T-helper 9 cell (primary cell): ENCODE results near the gene CNP.
"Not testable (repeated sequence)": the region's sequence is repeated elsewhere in the genome, so short reads cannot be mapped to it uniquely, and the experiment has no call there.

Source experiments
- DNase-seq: peaks from one replicate; pipeline ENCODE4 v3.0.0-alpha.2; 2020
- total RNA-seq, 2 donors: gene quantifications; one replicate each; lab custom pipeline; 2026; lab: John Stamatoyannopoulos, UW

CNP gene
- total RNA-seq: 20.3 to 48.0 reads per million in 2 donors

DNA sequence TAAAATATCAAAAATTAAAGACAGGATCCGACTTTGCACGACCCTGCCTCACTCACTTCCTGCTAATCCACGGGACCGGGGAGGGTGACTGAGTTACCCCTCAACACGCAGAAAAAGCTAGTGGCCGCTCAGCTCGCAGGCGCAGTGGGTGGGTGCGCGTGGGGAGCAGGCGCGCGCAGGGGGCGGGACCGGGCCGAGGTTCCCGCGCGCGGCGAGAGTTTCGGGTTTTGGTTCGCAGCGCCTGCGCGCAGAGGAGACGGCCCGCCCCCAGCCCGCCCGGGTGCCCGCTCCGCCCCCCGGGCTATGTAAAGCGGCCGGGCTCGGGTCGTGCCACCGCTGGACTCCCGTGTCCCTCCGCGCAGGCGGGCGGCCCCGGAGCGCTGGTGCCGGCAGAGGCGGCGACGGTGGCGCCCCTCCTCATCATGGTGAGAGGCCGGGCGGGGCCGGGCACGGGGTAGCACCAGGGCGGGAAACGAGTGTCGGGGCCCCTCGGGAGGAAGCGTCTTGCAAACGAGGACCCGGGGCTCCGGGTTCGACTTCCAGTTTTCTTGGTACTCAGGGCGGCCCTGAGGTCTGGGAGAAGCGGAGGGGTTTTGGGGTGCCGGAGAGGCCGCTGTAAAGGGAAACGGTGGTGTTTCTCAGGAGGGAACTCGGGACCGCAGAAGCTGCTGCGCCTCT, at the start of gene CNP:
TSS of gene CNP (plus strand) at position 333 of the 678 bp plus-strand sequence. CDS start at position 423, 90 bp downstream.
- DNase-seq: peak; percentile 88

DNA sequence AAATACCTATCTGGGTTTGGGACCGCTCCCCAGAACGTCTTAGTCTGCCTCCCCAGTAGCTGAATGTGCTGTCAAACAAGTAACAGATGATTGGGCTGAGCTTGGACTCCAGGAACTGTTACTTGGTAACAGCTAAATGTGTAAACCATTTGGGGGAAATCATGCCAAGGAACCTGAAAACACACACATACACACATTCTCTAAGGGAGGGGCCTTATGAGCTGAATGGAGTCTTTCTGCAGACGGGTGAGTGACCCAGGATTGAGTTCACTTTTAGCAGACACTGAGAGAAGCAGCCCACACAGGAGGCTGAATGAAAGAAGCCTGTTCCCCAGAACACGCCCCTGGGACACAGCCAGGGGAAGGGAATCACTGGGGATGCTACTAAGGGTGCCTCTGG, 49.4 kb upstream of the CNP start:
- no peak for DNase-seq

DNA sequence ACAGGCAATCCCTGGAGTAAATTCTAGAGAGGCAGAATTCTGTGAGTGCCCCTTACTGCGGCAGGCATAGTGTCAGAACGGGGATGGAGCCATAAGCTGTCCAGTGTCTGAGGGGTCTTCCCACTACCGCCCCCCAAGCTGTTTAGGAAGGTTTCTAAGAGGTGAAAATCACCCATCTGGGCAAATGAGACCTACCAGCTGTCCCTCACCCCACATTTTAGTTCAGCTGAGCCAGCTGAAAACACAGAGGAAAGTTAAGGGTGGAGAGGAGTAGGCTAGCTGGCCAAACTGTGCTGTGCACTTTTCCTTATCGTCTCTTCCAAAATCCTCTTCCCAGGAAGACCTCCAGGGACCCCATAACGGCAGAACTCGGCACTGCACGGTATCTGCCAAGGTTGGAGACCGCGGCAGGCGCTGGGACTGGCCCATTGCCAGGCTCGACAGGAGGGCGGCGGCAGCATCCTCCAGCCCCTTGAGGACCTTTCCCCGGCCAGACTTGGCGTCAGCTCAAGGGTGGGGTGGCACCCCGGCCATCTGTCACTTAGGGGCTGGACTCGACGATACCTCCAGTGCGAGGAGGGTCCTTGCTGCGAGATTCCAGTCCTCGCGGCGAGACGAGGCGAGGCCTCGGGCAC, 48.8 kb upstream of the CNP start:
- peak; percentile 45 for DNase-seq

- DNase-seq: peak; percentile 90
Measured at GRCh38 chr17:41918314-41919164, 48.1 kb upstream of the CNP start, which contains the start of gene ACLY. ACLY (minus strand) TSS chr17:41918951; CDS start chr17:41913873, 5,078 bp downstream.

DNA sequence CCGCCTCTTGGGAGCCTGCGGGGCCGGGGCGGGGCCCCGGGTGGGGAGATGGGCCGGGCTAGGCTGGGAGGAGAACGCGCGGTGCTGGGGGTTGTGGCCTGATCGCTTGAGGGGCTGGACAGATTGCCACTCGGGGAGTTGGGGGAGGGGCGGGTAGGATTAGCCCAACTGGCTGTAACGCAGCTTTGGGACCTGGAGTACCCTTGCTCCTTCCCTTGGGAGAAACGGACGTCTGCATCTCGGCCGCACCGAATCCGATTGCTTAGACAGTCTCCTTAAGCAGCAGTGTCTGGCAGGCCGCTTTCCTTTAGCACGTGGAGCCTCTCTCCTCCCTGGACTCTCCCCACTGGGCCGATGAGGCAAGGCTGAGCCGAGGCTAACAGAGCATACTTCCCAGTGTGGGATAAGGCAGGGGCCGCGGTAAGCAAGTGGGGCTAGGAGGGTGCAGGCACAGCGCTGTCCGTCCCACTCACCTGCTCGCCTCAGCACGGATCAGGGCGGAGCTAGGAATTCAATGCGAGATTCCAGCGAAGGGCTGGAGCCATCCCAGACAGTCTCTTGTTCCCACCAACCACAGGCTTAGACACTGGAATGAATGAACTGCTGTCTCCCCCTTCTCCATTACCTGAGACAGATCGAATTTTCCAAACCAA, 47.3 kb upstream of the CNP start:
- DNase-seq: no peak

GRCh38 chr17:41919840-41920579, 46.6 kb upstream of the CNP start:
- DNase-seq: no peak

- no peak for DNase-seq
Measured at GRCh38 chr17:41920580-41920955, 46.0 kb upstream of the CNP start.

DNA sequence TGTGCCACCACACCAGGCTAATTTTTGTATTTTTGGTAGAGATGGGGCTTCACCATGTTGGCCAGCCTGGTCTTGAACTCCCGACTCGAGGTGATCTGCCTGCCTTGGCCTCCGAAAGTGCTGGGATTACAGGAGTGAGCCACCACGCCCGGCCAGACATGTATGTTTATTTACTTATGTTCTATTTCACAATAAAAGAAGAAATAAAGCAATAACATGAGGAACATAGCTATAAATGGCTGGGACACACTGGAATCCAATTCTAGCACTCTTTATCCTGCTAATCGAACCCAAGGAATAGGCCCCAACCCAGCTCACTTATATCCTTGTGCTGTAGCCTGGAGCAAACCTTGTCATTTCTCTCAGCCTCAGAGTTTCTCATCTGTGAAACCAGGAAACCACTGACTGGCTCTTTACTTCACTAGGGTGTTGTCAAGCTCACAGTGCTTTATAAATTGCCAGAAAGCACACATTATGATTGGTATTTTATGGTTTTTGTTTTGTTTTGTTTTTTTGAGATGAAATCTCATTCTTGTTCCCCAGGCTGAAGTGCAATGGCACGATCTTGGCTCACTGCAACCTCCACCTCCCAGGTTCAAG, 40.5 kb upstream of the CNP start:
- DNase-seq: no peak

DNA sequence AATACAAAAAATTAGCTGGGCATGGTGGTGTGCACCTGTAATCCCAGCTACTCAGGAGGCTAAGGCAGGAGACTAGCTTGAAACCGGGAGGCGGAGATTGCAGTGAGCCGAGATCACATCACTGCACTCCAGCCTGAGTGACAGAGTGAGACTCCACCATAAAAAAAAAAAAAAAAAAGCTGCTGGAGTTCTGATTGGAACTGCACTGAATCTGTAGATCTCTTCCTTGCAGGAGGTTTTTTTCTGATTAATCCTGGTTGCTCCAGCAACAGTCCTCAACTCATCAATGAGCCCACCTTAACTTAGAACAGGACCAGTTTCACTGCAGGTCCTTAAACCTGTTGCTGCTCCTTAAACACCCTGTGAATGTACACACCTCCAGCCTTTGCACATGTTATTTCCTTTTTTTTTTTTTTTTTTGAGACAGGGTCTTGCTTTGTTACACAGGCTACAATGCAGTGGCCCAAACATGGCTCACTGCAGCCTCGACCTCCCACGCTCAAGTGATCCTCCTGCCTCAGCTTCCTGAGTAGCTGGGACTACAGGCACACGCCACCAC, 37.8 kb upstream of the CNP start:
- no peak for DNase-seq

DNA sequence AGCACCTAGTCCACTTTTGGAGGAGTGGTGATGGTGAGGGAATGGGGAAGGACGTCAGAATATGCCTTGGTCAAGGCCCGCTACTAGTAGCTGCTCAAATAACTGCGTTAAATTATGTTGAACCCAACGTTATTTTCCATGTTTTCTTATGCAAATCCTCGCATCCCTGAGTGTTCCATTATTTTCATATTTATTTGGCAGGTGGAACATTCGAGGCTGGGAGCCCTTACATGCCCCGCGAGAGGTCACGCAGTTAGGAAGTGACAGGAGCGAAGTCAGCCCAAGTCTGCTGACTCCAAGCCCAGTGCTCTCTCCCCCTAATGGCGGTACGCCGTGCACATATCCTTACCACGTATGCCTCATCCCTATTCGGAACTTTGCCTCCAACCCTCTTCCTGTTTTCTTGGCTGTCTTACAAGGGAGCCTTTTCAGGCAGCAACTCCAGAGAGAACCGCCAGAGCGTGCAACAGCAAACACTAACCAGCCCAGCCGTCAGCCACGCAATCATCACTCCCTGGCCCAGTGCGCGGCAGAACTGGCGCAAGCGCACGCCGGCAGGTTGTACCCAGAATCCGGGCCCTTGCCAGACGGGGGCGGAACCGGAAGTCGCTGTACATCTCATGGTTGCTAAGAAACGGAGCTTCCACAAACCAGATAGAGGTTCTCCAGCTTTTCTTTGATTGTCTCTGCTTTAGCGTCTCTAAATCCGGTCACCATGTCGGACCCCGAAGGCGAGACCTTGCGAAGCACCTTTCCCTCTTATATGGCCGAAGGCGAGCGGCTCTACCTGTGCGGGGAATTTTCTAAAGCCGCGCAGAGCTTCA, 36.4 kb upstream of the CNP start, which contains the start of gene ODAD4:
TSS of gene ODAD4 (plus strand) at position 609 of the 824 bp plus-strand sequence. CDS start at position 716, 107 bp downstream.
- DNase-seq: peak; percentile 94

DNA sequence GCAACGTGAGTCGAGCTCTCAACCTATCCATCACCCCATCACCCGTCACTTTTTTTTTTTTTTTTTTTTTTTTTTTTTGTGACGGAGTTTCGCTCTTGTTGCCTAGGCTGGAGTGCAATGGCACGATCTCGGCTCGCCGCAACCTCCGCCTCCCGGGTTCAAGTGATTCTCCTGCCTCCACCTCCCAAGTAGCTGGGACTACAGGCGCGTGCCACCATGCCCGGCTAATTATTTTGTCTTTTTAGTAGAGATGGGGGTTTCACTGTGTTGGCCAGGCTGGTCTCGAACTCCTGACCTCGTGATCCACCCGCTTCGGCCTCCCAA, 35.8 kb upstream of the CNP start:
- DNase-seq: not testable (repeated sequence)

DNA sequence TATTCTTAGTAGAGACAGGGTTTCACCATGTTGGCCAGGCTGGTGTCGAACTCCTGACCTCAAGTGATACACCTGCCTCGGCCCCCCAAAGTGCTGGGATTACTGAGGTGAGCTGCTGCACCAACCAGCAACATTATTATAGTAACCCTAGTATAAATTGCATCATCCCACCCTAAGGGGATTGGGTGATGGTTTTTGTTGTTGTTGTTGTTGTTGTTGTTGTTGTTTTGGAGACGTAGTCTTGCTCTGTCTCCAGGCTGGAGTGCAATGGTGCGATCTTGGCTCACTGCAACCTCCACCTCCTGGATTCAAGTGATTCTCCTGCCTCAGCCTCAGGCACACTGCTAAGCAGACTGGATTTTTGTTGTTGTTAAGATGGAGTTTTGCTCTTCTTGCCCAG, 34.9 kb upstream of the CNP start:
- DNase-seq: not testable (repeated sequence)

DNA sequence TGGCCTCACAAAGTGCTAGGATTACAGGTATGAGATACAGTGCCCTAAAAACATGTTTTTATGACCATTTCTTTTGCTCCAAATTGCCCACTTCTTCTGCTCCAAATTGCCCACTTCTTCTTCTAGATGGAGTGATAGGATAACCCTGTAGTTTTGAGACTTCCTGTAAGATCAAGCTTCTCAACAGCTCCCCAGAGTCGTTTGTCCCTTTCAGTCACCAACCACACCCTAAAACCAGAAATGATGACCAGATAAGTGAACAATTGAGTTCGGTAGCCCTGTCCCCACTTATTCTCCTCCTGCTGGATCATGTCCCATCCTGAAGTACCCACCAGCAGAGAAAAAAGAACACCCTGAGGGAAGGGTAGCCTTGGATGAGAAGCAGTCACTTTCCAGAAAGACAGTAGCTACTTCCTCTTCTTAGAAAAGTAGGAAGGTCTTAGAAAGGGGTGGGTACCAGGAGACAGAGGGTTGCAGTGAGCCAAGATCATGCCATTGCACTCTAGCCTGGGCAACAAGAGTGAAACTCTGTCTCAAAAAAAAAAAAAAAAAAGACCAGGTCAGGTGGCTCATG, 33.7 kb upstream of the CNP start:
- DNase-seq: no peak

- DNase-seq: no peak
Measured at GRCh38 chr17:41935641-41936040, 31.0 kb upstream of the CNP start.

GRCh38 chr17:41937970-41938954, 28.3 kb upstream of the CNP start:
- DNase-seq: no peak

GRCh38 chr17:41939044-41939692, 27.4 kb upstream of the CNP start:
- DNase-seq: no peak

- no peak for DNase-seq
Measured at GRCh38 chr17:41939693-41940090, 26.9 kb upstream of the CNP start.

DNA sequence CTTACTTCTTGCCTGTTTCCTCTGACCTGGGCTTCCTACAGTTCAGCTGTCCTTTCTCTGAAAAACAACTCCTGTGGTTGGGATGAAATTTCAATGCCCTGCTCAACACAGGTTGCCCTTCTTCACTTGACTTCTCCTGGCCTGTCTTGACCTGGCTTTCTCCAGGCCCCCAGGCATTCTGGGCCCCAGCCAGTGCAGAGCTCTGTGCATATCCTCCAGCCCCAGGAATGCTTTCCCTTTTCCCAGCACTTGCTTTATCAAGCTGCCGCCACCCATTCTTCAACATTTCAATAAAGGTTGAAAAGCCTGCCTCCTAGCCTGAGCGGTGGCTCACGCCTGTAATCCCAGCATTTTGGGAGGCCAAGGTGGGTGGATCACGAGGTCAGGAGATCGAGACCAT, 25.4 kb upstream of the CNP start:
- DNase-seq: no peak
